ENCODE measurements around the gene LRP1B.
A peak's percentile ranks its signal among the peaks of the same experiment; 100 is the strongest.

The LRP1B gene

DNA sequence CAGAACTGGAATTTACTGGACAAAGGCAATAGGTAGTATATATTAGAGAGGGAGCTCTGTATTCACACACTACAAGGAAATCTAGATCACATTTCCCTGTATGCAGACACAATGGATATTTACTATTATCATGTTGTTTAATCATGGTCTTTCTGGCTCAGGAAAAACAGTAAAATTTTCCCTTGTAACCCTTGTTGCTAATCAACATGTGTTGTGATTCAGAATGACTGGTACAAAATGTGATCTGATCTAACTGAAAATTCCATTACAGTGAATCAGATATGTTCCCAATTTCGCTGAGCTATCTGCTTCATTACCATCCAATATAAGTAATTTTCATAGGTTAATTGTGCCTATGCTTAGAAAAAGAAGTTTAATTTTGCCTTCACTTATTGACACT, 1109.7 kb downstream of the LRP1B start:
- no peak for TF ChIP-seq PATZ1 (CRISPR knock-in tag; IDR thresholded peaks at IDR 0.05; ENCODE audit: borderline replicate concordance)
- TF ChIP-seq CREB5 (CRISPR knock-in tag; IDR thresholded peaks at IDR 0.05; ENCODE audit: low read depth): no peak
- no peak for TF ChIP-seq ARNTL (CRISPR knock-in tag; IDR thresholded peaks at IDR 0.05; ENCODE audit: borderline replicate concordance, low read depth)
- TF ChIP-seq ISL1 (CRISPR knock-in tag; IDR thresholded peaks at IDR 0.05): 0 out of 2 replicates have a peak, but pooled peaks have one; percentile 39
- no peak for TF ChIP-seq ZNF8 (CRISPR knock-in tag; IDR thresholded peaks at IDR 0.05)
- TF ChIP-seq, protein P1, sequence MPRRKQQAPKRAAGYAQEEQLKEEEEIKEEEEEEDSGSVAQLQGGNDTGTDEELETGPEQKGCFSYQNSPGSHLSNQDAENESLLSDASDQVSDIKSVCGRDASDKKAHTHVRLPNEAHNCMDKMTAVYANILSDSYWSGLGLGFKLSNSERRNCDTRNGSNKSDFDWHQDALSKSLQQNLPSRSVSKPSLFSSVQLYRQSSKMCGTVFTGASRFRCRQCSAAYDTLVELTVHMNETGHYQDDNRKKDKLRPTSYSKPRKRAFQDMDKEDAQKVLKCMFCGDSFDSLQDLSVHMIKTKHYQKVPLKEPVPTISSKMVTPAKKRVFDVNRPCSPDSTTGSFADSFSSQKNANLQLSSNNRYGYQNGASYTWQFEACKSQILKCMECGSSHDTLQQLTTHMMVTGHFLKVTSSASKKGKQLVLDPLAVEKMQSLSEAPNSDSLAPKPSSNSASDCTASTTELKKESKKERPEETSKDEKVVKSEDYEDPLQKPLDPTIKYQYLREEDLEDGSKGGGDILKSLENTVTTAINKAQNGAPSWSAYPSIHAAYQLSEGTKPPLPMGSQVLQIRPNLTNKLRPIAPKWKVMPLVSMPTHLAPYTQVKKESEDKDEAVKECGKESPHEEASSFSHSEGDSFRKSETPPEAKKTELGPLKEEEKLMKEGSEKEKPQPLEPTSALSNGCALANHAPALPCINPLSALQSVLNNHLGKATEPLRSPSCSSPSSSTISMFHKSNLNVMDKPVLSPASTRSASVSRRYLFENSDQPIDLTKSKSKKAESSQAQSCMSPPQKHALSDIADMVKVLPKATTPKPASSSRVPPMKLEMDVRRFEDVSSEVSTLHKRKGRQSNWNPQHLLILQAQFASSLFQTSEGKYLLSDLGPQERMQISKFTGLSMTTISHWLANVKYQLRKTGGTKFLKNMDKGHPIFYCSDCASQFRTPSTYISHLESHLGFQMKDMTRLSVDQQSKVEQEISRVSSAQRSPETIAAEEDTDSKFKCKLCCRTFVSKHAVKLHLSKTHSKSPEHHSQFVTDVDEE (CRISPR knock-in tag; IDR thresholded peaks at IDR 0.05): no peak
- no peak for TF ChIP-seq ZNF70 (CRISPR knock-in tag; IDR thresholded peaks at IDR 0.05)
- peak; percentile 90 for ATAC-seq

GRCh38 chr2:141020346-141020745, 1110.5 kb downstream of the LRP1B start:
- peak; percentile 43; the same call in 2 of the 3 replicates for ATAC-seq

DNA sequence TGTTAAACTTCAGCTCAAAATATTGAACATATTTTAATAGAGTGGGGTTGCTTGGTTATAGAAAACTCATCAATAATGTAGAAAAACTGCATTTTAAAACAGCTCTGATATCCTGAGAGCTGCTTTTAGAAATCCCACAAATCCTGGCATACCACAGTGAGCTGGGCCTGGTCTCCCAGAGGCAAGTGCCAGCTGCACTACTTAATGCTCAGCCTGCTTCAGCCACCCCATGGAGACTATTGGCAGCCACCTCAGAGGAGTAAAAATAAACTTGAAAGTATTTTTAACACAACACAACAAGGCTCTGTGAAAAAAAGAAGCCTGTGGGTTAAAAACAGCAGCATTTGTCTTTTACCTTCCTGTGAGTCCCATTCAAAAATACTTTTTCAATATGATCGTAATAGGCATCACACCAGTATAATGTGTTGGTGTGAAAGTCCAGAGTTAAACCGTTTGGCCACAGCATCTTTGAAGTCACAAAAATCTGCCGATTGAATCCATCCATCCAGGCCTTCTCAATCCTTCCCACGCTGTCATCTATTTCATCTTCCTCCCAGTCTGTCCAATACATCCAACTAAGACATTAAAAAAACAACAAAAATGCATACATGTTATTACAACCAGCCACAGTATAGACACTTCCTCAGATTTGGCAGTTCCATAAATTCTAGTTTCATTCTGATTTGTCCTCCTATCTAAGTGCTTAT, 1115.3 kb downstream of the LRP1B start:
- peak; percentile 37; the same call in 1 of the 3 replicates for ATAC-seq
- TF ChIP-seq BACH2 (CRISPR knock-in tag; IDR thresholded peaks at IDR 0.05; ENCODE audit: borderline replicate concordance): no peak
- TF ChIP-seq PPARA (CRISPR knock-in tag; IDR thresholded peaks at IDR 0.05; ENCODE audit: borderline replicate concordance): no peak
- no peak for TF ChIP-seq TCF4 (CRISPR knock-in tag; IDR thresholded peaks at IDR 0.05; ENCODE audit: borderline replicate concordance)
- TF ChIP-seq RARB (CRISPR knock-in tag; IDR thresholded peaks at IDR 0.05): no peak
- TF ChIP-seq SNAI2 (CRISPR knock-in tag; IDR thresholded peaks at IDR 0.05): no peak
- TF ChIP-seq ZC3H10 (CRISPR knock-in tag; IDR thresholded peaks at IDR 0.05): no peak
- no peak for TF ChIP-seq CREB5 (CRISPR knock-in tag; IDR thresholded peaks at IDR 0.05; ENCODE audit: low read depth)
- no peak for TF ChIP-seq ZNF8 (CRISPR knock-in tag; IDR thresholded peaks at IDR 0.05)
- no peak for TF ChIP-seq TOX (CRISPR knock-in tag; IDR thresholded peaks at IDR 0.05; ENCODE audit: borderline replicate concordance)
- no peak for TF ChIP-seq ZFP30 (CRISPR knock-in tag; IDR thresholded peaks at IDR 0.05)
- TF ChIP-seq OSR1 (CRISPR knock-in tag; IDR thresholded peaks at IDR 0.05): no peak
- TF ChIP-seq PATZ1 (CRISPR knock-in tag; IDR thresholded peaks at IDR 0.05; ENCODE audit: borderline replicate concordance): no peak
- no peak for TF ChIP-seq GLIS3 (CRISPR knock-in tag; IDR thresholded peaks at IDR 0.05)
- no peak for TF ChIP-seq ZNF70 (CRISPR knock-in tag; IDR thresholded peaks at IDR 0.05)
- no peak for TF ChIP-seq CSRNP3 (CRISPR knock-in tag; IDR thresholded peaks at IDR 0.05)
- TF ChIP-seq ZFP3 (CRISPR knock-in tag; IDR thresholded peaks at IDR 0.05): no peak
- no peak for TF ChIP-seq ESRRG (CRISPR knock-in tag; IDR thresholded peaks at IDR 0.05)
- no peak for TF ChIP-seq ARNTL (CRISPR knock-in tag; IDR thresholded peaks at IDR 0.05; ENCODE audit: borderline replicate concordance, low read depth)

More at GRCh38 chr2:141020346-141020745, 1110.5 kb downstream of the LRP1B start:
- TF ChIP-seq, protein P1 (CRISPR knock-in tag; IDR thresholded peaks at IDR 0.05): no peak
- TF ChIP-seq ARNTL (CRISPR knock-in tag; IDR thresholded peaks at IDR 0.05; ENCODE audit: borderline replicate concordance, low read depth): no peak
- TF ChIP-seq ZFP3 (CRISPR knock-in tag; IDR thresholded peaks at IDR 0.05): no peak
- TF ChIP-seq ZFP30 (CRISPR knock-in tag; IDR thresholded peaks at IDR 0.05): no peak

All from SK-N-SH treated with all-trans-retinoic acid at 6 μM for 48 hours (cell line).